IMR-90 (cell line): Measurements from ENCODE around the gene KRTAP20-2. TPM values are rescaled to one million over a fixed set of nuclear protein-coding genes. Genes with fewer than 3 reads are reported as not detected.

Experiments
- ATAC-seq: fragments of 200-7000 bp; cut with Tn5 transposase; 2 replicates; pipeline ENCODE4 v1.9.1; 2020; ENCODE audit warnings: low read depth, mild to moderate bottlenecking, moderate library complexity
- BruUV-seq: library from RNA; stranded (reverse); fragments of 400-500 nt; replicated peaks from 2 replicates; lab custom pipeline; 2021; lab: Mats Ljungman, UMichigan
- CTCF ChIA-PET: fragments of 300-600 bp; formaldehyde crosslinking; extraction: SDS; loops from one replicate; lab custom pipeline; 2021; ENCODE audit warnings: antibody characterized with exemption; lab: Yijun Ruan, JAX
- POLR2A ChIA-PET: fragments of 300-600 bp; sonication (Branson Sonifier 250); formaldehyde crosslinking; loops from one replicate; lab custom pipeline; 2022; ENCODE audit warnings: antibody characterized with exemption; ENCODE audit not compliant: unreplicated experiment; lab: Charles Lee
- DNase-seq: peaks from one replicate; pipeline ENCODE4 v3.0.0; 2013
- H2AFZ ChIP-seq: replicated peaks from 2 replicates; pipeline ENCODE3; 2013; ENCODE audit warnings: low read length, mild to moderate bottlenecking; ENCODE audit not compliant: poor library complexity
- H2AK5ac ChIP-seq: 2 replicates; pipeline ENCODE4 v1.6.1; 2013; ENCODE audit warnings: low read depth, low read length, inconsistent platforms
- H2AK9ac ChIP-seq: replicated peaks from 2 replicates; pipeline ENCODE3; 2013; ENCODE audit warnings: mild to moderate bottlenecking, low read depth, low read length, moderate library complexity; ENCODE audit not compliant: poor library complexity
- H2BK120ac ChIP-seq: 2 replicates; pipeline ENCODE4 v1.6.1; 2013; ENCODE audit warnings: low read depth, low read length, inconsistent platforms
- H2BK15ac ChIP-seq: 3 replicates; pipeline ENCODE4 v1.6.1; 2013; ENCODE audit warnings: low read depth, low read length, inconsistent platforms
- H2BK20ac ChIP-seq: 2 replicates; pipeline ENCODE4 v1.6.1; 2013; ENCODE audit warnings: low read depth, mild to moderate bottlenecking, inconsistent platforms, low read length, moderate library complexity
- H2BK5ac ChIP-seq: 2 replicates; pipeline ENCODE4 v1.6.1; 2013; ENCODE audit warnings: mild to moderate bottlenecking, low read depth, low read length, inconsistent platforms; ENCODE audit not compliant: poor library complexity, severe bottlenecking
- H3K14ac ChIP-seq: replicated peaks from 2 replicates; pipeline ENCODE4 v1.6.1; 2013; ENCODE audit warnings: low read depth, low read length, inconsistent platforms
- H3K18ac ChIP-seq: 2 replicates; pipeline ENCODE4 v1.6.1; 2013; ENCODE audit warnings: low read depth, low read length, control low read depth
- H3K23ac ChIP-seq: 2 replicates; pipeline ENCODE4 v1.6.1; 2013; ENCODE audit warnings: low read depth, low read length, inconsistent platforms
- H3K27ac ChIP-seq: 2 replicates; pipeline ENCODE4 v1.5.1; 2013; ENCODE audit warnings: mild to moderate bottlenecking, control low read depth, low read length; ENCODE audit not compliant: insufficient read depth
- H3K27me3 ChIP-seq: 2 replicates; pipeline ENCODE4 v1.6.1; 2013; ENCODE audit warnings: low read length; ENCODE audit not compliant: control insufficient read depth, insufficient read depth
- H3K36me3 ChIP-seq: 2 replicates; pipeline ENCODE4 v1.6.1; 2013; ENCODE audit warnings: low read length, mixed read lengths; ENCODE audit not compliant: control insufficient read depth, insufficient read depth
- H3K4ac ChIP-seq: 2 replicates; pipeline ENCODE4 v1.6.1; 2013; ENCODE audit warnings: low read depth, low read length, inconsistent platforms
- H3K4me1 ChIP-seq: 2 replicates; pipeline ENCODE4 v1.6.1; 2013; ENCODE audit warnings: low read length, mixed read lengths; ENCODE audit not compliant: control insufficient read depth, insufficient read depth
- H3K4me2 ChIP-seq: 2 replicates; pipeline ENCODE4 v1.6.1; 2013; ENCODE audit warnings: low read depth, mild to moderate bottlenecking, control low read depth, low read length, moderate library complexity
- H3K4me3 ChIP-seq: 2 replicates; pipeline ENCODE4 v1.5.1; 2013; ENCODE audit warnings: low read depth, mild to moderate bottlenecking, control low read depth, low read length, moderate library complexity; ENCODE audit not compliant: insufficient read depth
- H3K56ac ChIP-seq: 2 replicates; pipeline ENCODE4 v1.6.1; 2013; ENCODE audit warnings: low read length, inconsistent platforms; ENCODE audit not compliant: insufficient read depth; ENCODE audit errors: extremely low read depth
- H3K79me1 ChIP-seq, 2 experiments: 2 replicates each; pipeline ENCODE4 v1.6.1; 2013; ENCODE audit warnings: low read length in 2 of 2, inconsistent platforms in 1 of 2, low read depth in 1 of 2
- H3K9ac ChIP-seq: 2 replicates; pipeline ENCODE4 v1.6.1; 2013; ENCODE audit warnings: low read depth, low read length, control low read depth
- H3K9me1 ChIP-seq: 2 replicates; pipeline ENCODE4 v1.6.1; 2013; ENCODE audit warnings: low read length, inconsistent platforms; ENCODE audit not compliant: insufficient read depth
- H3K9me3 ChIP-seq: 2 replicates; pipeline ENCODE4 v1.6.1; 2013; ENCODE audit warnings: low read length; ENCODE audit not compliant: control insufficient read depth, insufficient read depth
- H4K20me1 ChIP-seq: 2 replicates; pipeline ENCODE4 v1.6.1; 2013; ENCODE audit warnings: low read length, inconsistent platforms; ENCODE audit not compliant: insufficient read depth
- H4K5ac ChIP-seq: 2 replicates; pipeline ENCODE4 v1.6.1; 2013; ENCODE audit warnings: mild to moderate bottlenecking, low read depth, low read length, control low read depth
- H4K8ac ChIP-seq, 2 experiments: 2 replicates each; pipeline ENCODE4 v1.6.1; 2013; ENCODE audit warnings: low read depth in 2 of 2, low read length in 2 of 2, control low read depth in 1 of 2, inconsistent platforms in 1 of 2
- H4K91ac ChIP-seq: 2 replicates; pipeline ENCODE4 v1.6.1; 2013; ENCODE audit warnings: low read depth, low read length, inconsistent platforms; ENCODE audit not compliant: insufficient read depth
- BHLHE40 ChIP-seq: fragments of 150-350 bp; IDR thresholded peaks from 2 replicates; pipeline ENCODE4 v1.6.1; 2016; ENCODE audit warnings: mild to moderate bottlenecking, low read depth, low read length
- CEBPB ChIP-seq: IDR thresholded peaks from 2 replicates; pipeline ENCODE4 v1.6.1; 2012; ENCODE audit warnings: low read depth, low read length, improper control_type of control experiment
- CHD1 ChIP-seq: IDR thresholded peaks from 2 replicates; pipeline ENCODE4 v1.6.1; 2012; ENCODE audit warnings: low read depth, low read length, improper control_type of control experiment
- FOS ChIP-seq: fragments of 150-350 bp; IDR thresholded peaks from 2 replicates; pipeline ENCODE4 v1.6.1; 2016; ENCODE audit warnings: low read depth, low read length
- MAFK ChIP-seq: IDR thresholded peaks from 2 replicates; pipeline ENCODE4 v1.6.1; 2012; ENCODE audit warnings: low read depth, low read length, improper control_type of control experiment
- MAZ ChIP-seq: IDR thresholded peaks from 2 replicates; pipeline ENCODE4 v1.6.1; 2012; ENCODE audit warnings: low read depth, mild to moderate bottlenecking, low read length, improper control_type of control experiment, moderate library complexity, borderline replicate concordance
- MXI1 ChIP-seq: IDR thresholded peaks from 2 replicates; pipeline ENCODE4 v1.6.1; 2012; ENCODE audit warnings: low read depth, mild to moderate bottlenecking, low read length, moderate library complexity, borderline replicate concordance
- NFE2L2 ChIP-seq: fragments of 150-350 bp; IDR thresholded peaks from 2 replicates; pipeline ENCODE4 v1.6.1; 2016; ENCODE audit warnings: low read depth, mild to moderate bottlenecking, low read length
- POLR2A ChIP-seq: IDR thresholded peaks from 2 replicates; pipeline ENCODE4 v1.6.1; 2012; ENCODE audit warnings: mild to moderate bottlenecking, low read depth, low read length
- RAD21 ChIP-seq: IDR thresholded peaks from 2 replicates; pipeline ENCODE4 v1.6.1; 2012; ENCODE audit warnings: low read length, improper control_type of control experiment
- RCOR1 ChIP-seq: IDR thresholded peaks from 2 replicates; pipeline ENCODE4 v1.6.1; 2012; ENCODE audit warnings: mild to moderate bottlenecking, low read length, improper control_type of control experiment; ENCODE audit not compliant: insufficient replicate concordance
- RFX5 ChIP-seq: IDR thresholded peaks from 2 replicates; pipeline ENCODE4 v1.8.0; 2012; ENCODE audit warnings: low read depth, mild to moderate bottlenecking, low read length, moderate library complexity
- SMC3 ChIP-seq: fragments of 150-350 bp; IDR thresholded peaks from 2 replicates; pipeline ENCODE4 v1.6.1; 2016; ENCODE audit warnings: low read depth, mild to moderate bottlenecking, antibody characterized with exemption, low read length, moderate library complexity
- dilution Hi-C: fragments of 300-500 bp; cut with HindIII; formaldehyde crosslinking; loops from one replicate; pipeline ENCODE4 v1.14.3; 2018; ENCODE audit warnings: low sequenced_read_pairs; ENCODE audit not compliant: unreplicated experiment
- in situ Hi-C: fragments of 300-500 bp; cut with MboI; formaldehyde crosslinking; loops from 3 replicates; pipeline ENCODE4 v1.14.3; 2019; ENCODE audit warnings: low sequenced_read_pairs, inconsistent platforms, mixed read lengths
- intact Hi-C: fragments of 100-400 bp; cut with micrococcal nuclease; formaldehyde crosslinking; loops from 2 replicates; pipeline ENCODE4 v1.10.0; 2022
- polyA plus RNA-seq, 3 experiments: library from polyadenylated mRNA; depleted of rRNA; stranded (reverse); fragments of >200 nt; gene quantifications; 2 replicates each; pipeline ENCODE4 v1.2.3, GENCODE V29; 2012; ENCODE audit warnings: low replicate concordance in 1 of 3
- total RNA-seq: library from RNA; depleted of rRNA; stranded (reverse); fragments of >200 nt; gene quantifications from 2 replicates; pipeline ENCODE4 v1.2.3, GENCODE V29; 2012
- TF ChIP-seq, protein P1 (sequence below): fragments of 150-350 bp; IDR thresholded peaks from 2 replicates; pipeline ENCODE4 v1.6.1; 2016; ENCODE audit warnings: low read depth, mild to moderate bottlenecking, low read length, moderate library complexity, borderline replicate concordance
- TF ChIP-seq, protein P2 (sequence below): conservative IDR thresholded peaks from 2 replicates; pipeline ENCODE4 v1.5.1; 2012; ENCODE audit warnings: mild to moderate bottlenecking, low read depth, low read length, improper control_type of control experiment
- TF ChIP-seq, protein P3 (sequence below): fragments of 150-350 bp; IDR thresholded peaks from 2 replicates; pipeline ENCODE4 v1.6.1; 2017; ENCODE audit warnings: mild to moderate bottlenecking, antibody characterized with exemption, low read length, low read depth

The KRTAP20-2 gene
- total and polyA plus RNA-seq, 2 of the 4 experiments (the other 2 are of a cell fraction) = not detected

DNA sequence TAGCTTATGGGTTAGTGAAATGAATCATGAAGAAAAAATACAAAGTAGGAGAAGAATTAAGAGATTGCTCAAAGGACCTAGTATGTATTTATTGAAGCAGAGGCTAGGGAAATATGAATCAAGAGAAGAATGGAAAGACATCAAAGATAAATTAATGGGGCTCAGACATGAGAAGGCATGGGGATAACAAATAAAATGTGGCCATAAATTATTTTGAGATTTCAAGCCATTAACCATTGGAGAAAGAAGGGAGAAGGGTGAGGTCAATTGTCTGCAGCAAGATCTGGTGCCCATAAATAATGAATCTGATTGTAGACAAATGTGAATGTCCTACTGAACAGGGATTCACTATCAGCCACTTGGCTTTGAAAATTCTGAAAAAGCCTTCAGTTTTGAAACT lies 17.9 kb downstream of the KRTAP20-2 start:
- H2AFZ ChIP-seq = no peak overlapping the region
- no peak overlapping the region for H2AK5ac ChIP-seq
- H2BK20ac ChIP-seq = no peak overlapping the region
- no peaks in the 10 kb centered on the region for H3K27me3 ChIP-seq
- H3K4ac ChIP-seq = no peak overlapping the region
- DNase-seq (no peak), ATAC-seq (no peak)
- in situ Hi-C loops = no loop called here
- no peaks in the 10 kb centered on the region for H3K4me1 ChIP-seq
- H2BK120ac ChIP-seq = no peak overlapping the region
- no peak overlapping the region for H4K8ac ChIP-seq
- no peak overlapping the region for H4K5ac ChIP-seq
- no peak overlapping the region for H3K9ac ChIP-seq
- no peaks in the 10 kb centered on the region for H3K9me3 ChIP-seq
- intact Hi-C loops = no loop called here
- dilution Hi-C loops = no loop called here
- no peak overlapping the region for H2BK15ac ChIP-seq
- H4K20me1 ChIP-seq = no peaks in the 10 kb centered on the region
- H2AK9ac ChIP-seq = no peak overlapping the region
- BruUV-seq = no TSS peak
- no peak overlapping the region for H3K18ac ChIP-seq
- H3K56ac ChIP-seq = no peak overlapping the region
- CTCF ChIA-PET = interaction anchor here (0.6 kb wide), 1 partner anchor 35 kb away, joined by 3 read pairs; no protein-coding TSS in a partner anchor
- H3K27ac ChIP-seq = no peak overlapping the region
- no peaks in the 10 kb centered on the region for H3K36me3 ChIP-seq
- H4K91ac ChIP-seq = no peak overlapping the region
- H3K79me1 ChIP-seq = no peaks in the 10 kb centered on the region
- TF ChIP-seq MXI1 (no peak), CEBPB (no peak), RFX5 (no peak), RCOR1 (no peak), RAD21 (no peak), POLR2A (no peak), NFE2L2 (no peak), MAZ (no peak), FOS (no peak), CHD1 (no peak), SMC3 (no peak), BHLHE40 (no peak), MAFK (no peak)
- TF ChIP-seq, protein P1, sequence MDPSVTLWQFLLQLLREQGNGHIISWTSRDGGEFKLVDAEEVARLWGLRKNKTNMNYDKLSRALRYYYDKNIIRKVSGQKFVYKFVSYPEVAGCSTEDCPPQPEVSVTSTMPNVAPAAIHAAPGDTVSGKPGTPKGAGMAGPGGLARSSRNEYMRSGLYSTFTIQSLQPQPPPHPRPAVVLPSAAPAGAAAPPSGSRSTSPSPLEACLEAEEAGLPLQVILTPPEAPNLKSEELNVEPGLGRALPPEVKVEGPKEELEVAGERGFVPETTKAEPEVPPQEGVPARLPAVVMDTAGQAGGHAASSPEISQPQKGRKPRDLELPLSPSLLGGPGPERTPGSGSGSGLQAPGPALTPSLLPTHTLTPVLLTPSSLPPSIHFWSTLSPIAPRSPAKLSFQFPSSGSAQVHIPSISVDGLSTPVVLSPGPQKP = no peak
- TF ChIP-seq, protein P2, sequence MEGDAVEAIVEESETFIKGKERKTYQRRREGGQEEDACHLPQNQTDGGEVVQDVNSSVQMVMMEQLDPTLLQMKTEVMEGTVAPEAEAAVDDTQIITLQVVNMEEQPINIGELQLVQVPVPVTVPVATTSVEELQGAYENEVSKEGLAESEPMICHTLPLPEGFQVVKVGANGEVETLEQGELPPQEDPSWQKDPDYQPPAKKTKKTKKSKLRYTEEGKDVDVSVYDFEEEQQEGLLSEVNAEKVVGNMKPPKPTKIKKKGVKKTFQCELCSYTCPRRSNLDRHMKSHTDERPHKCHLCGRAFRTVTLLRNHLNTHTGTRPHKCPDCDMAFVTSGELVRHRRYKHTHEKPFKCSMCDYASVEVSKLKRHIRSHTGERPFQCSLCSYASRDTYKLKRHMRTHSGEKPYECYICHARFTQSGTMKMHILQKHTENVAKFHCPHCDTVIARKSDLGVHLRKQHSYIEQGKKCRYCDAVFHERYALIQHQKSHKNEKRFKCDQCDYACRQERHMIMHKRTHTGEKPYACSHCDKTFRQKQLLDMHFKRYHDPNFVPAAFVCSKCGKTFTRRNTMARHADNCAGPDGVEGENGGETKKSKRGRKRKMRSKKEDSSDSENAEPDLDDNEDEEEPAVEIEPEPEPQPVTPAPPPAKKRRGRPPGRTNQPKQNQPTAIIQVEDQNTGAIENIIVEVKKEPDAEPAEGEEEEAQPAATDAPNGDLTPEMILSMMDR = no peak
- TF ChIP-seq, protein P3, sequence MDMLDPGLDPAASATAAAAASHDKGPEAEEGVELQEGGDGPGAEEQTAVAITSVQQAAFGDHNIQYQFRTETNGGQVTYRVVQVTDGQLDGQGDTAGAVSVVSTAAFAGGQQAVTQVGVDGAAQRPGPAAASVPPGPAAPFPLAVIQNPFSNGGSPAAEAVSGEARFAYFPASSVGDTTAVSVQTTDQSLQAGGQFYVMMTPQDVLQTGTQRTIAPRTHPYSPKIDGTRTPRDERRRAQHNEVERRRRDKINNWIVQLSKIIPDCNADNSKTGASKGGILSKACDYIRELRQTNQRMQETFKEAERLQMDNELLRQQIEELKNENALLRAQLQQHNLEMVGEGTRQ = no peak
- H3K4me3 ChIP-seq = no peak overlapping the region
- no peak overlapping the region for H2BK5ac ChIP-seq
- H3K9me1 ChIP-seq = no peaks in the 10 kb centered on the region
- H3K23ac ChIP-seq = no peak overlapping the region
- H3K14ac ChIP-seq = no peak overlapping the region
- no peak overlapping the region for H3K4me2 ChIP-seq
- POLR2A ChIA-PET = no interaction called here
